GM13977 (cell line): ENCODE data around the gene GATB.

Source experiments
- DNase-seq: peaks from one replicate; pipeline ENCODE4 v3.0.0; 2012; ENCODE audit warnings: low spot score
- CTCF ChIP-seq: IDR thresholded peaks from 2 replicates; pipeline ENCODE4 v1.5.1; 2012; ENCODE audit warnings: mild to moderate bottlenecking, control low read depth; ENCODE audit not compliant: insufficient read depth; ENCODE audit errors: extremely low read depth, missing control alignments
- in situ Hi-C: fragments of 300-500 bp; cut with MboI; formaldehyde crosslinking; loops from one replicate; pipeline ENCODE4 v1.12.0; 2022; ENCODE audit warnings: low sequenced_read_pairs, low pct_unique_long_range_greater_than_20kb, mixed read lengths, inconsistent platforms; ENCODE audit not compliant: unreplicated experiment

Gene GATB

GRCh38 chr4:151687021-151687640, 73.7 kb downstream of the GATB start:
- no peak for TF ChIP-seq CTCF
- in situ Hi-C loops = no loop called here
- DNase-seq = no peak

GRCh38 chr4:151685303-151685702, 75.5 kb downstream of the GATB start:
- TF ChIP-seq CTCF = no peak
- DNase-seq = no peak
- in situ Hi-C loops = no loop called here

- in situ Hi-C loops = no loop called here
- no peak for DNase-seq
- TF ChIP-seq CTCF = no peak
These were observed 79.7 kb downstream of the GATB start for GRCh38 chr4:151681085-151681484.

- DNase-seq = no peak
These were observed 81.6 kb downstream of the GATB start for GRCh38 chr4:151679231-151679630.

GRCh38 chr4:151678048-151678872, 82.5 kb downstream of the GATB start:
- no peak for TF ChIP-seq CTCF
- DNase-seq = no peak
- in situ Hi-C loops = no loop called here

More at GRCh38 chr4:151679231-151679630, 81.6 kb downstream of the GATB start:
- TF ChIP-seq CTCF = no peak
- in situ Hi-C loops = no loop called here

GRCh38 chr4:151677193-151677592, 83.6 kb downstream of the GATB start:
- DNase-seq = no peak
- in situ Hi-C loops = no loop called here
- no peak for TF ChIP-seq CTCF
